Hepatocyte (in vitro differentiated cells): Measurements from ENCODE around the gene DEXI.

Source experiments
- EZH2 ChIP-seq: fragments of 200-600 bp; sonication (generic); IDR thresholded peaks from 2 replicates; pipeline ENCODE4 v1.6.1; 2016; ENCODE audit warnings: antibody characterized with exemption, mild to moderate bottlenecking, borderline replicate concordance
- TF ChIP-seq, protein P1 (sequence below): fragments of 200-600 bp; sonication (generic); IDR thresholded peaks from 2 replicates; pipeline ENCODE4 v1.5.1; 2016; ENCODE audit warnings: antibody characterized with exemption, mild to moderate bottlenecking; ENCODE audit not compliant: poor library complexity

DNA sequence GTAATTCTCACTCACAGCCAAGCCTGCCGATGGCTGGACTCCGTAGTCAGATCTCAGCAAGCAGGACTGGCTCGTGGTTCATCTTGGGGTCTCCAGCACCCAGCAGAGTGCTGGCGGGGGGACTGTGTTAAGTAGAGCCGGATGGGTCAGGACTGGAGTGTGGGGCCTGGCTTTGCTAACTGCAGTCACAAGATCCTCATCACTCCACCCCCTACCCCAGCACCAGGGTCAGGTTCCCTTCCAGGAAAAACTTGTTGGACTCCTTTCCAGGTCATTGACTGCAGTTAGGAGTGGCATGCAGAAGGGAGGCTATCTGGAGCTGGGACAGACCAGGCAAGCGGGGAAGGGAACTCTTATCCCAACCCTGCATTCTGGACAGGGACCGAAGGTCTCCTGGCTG lies 59.3 kb downstream of the DEXI start:
- TF ChIP-seq, protein P1, sequence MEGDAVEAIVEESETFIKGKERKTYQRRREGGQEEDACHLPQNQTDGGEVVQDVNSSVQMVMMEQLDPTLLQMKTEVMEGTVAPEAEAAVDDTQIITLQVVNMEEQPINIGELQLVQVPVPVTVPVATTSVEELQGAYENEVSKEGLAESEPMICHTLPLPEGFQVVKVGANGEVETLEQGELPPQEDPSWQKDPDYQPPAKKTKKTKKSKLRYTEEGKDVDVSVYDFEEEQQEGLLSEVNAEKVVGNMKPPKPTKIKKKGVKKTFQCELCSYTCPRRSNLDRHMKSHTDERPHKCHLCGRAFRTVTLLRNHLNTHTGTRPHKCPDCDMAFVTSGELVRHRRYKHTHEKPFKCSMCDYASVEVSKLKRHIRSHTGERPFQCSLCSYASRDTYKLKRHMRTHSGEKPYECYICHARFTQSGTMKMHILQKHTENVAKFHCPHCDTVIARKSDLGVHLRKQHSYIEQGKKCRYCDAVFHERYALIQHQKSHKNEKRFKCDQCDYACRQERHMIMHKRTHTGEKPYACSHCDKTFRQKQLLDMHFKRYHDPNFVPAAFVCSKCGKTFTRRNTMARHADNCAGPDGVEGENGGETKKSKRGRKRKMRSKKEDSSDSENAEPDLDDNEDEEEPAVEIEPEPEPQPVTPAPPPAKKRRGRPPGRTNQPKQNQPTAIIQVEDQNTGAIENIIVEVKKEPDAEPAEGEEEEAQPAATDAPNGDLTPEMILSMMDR = no peak
- TF ChIP-seq EZH2 = no peak
